ENCODE measurements around the gene SRPK3.
"Not testable (repeated sequence)": the region's sequence is repeated elsewhere in the genome, so short reads cannot be mapped to it uniquely, and the experiment has no call there.

The SRPK3 gene

GRCh38 chrX:153807976-153808375 lies 27.1 kb downstream of the SRPK3 start:
- DNase-seq (ENCODE audit: low spot score) = no peak
- TF ChIP-seq, protein P1, sequence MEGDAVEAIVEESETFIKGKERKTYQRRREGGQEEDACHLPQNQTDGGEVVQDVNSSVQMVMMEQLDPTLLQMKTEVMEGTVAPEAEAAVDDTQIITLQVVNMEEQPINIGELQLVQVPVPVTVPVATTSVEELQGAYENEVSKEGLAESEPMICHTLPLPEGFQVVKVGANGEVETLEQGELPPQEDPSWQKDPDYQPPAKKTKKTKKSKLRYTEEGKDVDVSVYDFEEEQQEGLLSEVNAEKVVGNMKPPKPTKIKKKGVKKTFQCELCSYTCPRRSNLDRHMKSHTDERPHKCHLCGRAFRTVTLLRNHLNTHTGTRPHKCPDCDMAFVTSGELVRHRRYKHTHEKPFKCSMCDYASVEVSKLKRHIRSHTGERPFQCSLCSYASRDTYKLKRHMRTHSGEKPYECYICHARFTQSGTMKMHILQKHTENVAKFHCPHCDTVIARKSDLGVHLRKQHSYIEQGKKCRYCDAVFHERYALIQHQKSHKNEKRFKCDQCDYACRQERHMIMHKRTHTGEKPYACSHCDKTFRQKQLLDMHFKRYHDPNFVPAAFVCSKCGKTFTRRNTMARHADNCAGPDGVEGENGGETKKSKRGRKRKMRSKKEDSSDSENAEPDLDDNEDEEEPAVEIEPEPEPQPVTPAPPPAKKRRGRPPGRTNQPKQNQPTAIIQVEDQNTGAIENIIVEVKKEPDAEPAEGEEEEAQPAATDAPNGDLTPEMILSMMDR (IDR thresholded peaks at IDR 0.05; ENCODE audit: extremely low read depth, missing control alignments) = no peak

DNA sequence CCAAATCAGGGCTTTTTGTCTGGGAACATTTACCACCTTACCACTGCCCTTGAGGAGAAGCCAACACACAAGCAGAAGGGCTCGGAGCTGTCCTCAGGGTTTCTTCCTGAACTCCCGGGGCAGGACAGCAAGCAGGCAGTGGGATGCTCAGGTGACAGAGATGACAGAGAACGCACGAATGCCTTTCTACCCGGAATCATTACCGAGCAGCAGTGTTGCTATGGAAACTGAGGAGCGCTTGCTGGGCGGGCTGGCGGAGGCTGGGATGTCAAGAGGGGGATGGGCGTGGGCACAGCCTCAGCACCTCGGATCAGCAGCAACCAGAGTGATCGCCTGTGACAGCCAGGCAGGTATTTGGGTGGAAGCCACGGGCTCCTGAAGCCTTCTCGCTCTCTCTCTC lies 31.4 kb downstream of the SRPK3 start:
- DNase-seq (ENCODE audit: low spot score) = no peak
- TF ChIP-seq, protein P1 (IDR thresholded peaks at IDR 0.05; ENCODE audit: extremely low read depth, missing control alignments) = no peak

- no peak for DNase-seq (ENCODE audit: low spot score)
- TF ChIP-seq, protein P1 (IDR thresholded peaks at IDR 0.05; ENCODE audit: extremely low read depth, missing control alignments) = no peak
These were observed 32.3 kb downstream of the SRPK3 start for GRCh38 chrX:153813161-153813560.

DNA sequence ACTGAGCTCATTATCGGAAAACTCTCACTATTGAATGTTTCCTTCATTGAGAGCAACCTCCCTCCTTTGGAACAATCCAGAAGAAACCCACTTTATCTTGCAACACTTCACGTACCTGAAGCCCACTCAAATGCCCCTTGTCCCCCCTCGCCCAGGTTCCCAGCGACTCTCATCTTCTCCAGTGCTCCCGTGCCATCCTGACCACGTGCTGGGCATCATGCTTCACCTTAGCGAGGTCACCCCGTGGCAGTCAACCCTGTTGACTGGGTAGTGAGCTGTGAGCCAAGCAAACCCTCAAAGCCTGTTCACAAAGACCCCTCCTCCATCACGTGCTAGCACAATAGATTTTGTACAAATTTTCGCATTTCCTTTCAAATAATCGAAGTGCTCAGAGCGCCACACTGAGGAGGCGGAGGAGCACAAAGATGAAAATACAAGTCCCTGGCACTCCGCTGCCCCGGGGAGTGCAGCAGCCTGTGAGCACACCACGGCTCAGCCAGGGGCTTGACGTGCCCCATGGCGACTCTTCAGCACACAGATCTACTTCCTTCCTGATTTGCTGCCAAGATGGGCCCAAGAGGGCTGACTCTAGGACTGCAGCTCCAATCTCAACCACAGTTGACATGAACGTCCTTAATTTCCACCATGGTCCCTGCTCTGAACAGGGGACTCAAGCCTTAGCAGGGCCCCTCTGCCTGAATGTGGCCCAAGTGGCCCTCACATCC lies 33.9 kb downstream of the SRPK3 start:
- no peak for DNase-seq (ENCODE audit: low spot score)
- TF ChIP-seq, protein P1 (IDR thresholded peaks at IDR 0.05; ENCODE audit: extremely low read depth, missing control alignments) = no peak

DNA sequence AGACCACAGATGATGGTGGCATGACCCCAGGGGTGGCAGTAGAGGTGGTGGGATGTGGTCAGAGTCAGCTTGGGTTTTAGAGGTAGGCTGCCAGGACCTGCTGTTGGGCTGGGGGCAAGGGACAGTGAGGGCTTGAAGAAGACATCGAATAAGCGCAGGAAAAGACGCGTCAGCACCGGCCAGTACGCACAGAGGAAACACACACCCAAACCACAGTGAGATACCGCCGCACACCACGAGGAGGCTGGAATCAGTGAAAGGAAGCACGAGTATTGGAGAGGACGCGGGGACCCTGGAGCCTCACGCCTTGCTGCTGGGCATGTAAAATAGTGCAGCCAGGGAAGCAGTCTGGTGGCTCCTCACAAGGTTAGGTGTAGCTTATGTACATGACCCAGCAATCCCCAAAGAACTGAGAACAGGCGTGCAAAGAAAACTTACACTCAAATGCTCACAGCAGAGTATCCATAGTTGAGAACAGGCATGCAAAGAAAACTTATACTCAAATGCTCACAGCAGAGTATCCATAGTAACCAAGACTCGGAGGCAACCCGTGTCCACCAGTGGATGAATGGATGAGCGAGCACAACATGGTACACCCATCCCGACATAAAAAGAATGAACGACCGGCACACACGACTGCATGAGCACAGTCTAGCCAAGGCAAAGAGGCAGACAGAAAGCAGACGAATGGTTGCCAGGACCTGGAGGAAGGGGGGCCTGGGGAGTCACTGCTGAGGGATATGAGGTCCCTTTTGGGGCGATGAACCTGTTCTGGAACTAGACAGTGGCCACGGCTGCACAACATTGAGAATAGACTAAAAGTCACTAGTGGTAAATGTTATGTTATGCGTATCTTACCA lies 36.2 kb downstream of the SRPK3 start:
- no peak for DNase-seq (ENCODE audit: low spot score)
- TF ChIP-seq, protein P1 (IDR thresholded peaks at IDR 0.05; ENCODE audit: extremely low read depth, missing control alignments) = no peak

GRCh38 chrX:153818064-153818463 lies 37.2 kb downstream of the SRPK3 start:
- DNase-seq (ENCODE audit: low spot score) = not testable (repeated sequence)

GRCh38 chrX:153818571-153819383 lies 37.9 kb downstream of the SRPK3 start:
- peak; percentile 62 for DNase-seq (ENCODE audit: low spot score)
- TF ChIP-seq, protein P1 (IDR thresholded peaks at IDR 0.05; ENCODE audit: extremely low read depth, missing control alignments) = no peak
